HepG2 (cell line): ENCODE data around the gene ANXA9. TPM values are rescaled to one million over a fixed set of nuclear protein-coding genes. Genes with fewer than 3 reads are reported as not detected.

ENCODE experiments used
- CCDC6 ChIP-seq: sonication (generic); formaldehyde crosslinking; IDR thresholded peaks from 2 replicates; pipeline ENCODE4 v1.8.1; 2022; ENCODE audit warnings: mild to moderate bottlenecking, missing genetic modification reagents, moderate library complexity
- HDAC2 ChIP-seq: sonication (generic); formaldehyde crosslinking; IDR thresholded peaks from 2 replicates; pipeline ENCODE4 v1.4.0; 2020; ENCODE audit warnings: missing genetic modification reagents
- ISL2 ChIP-seq: sonication (generic); formaldehyde crosslinking; IDR thresholded peaks from 2 replicates; pipeline ENCODE4 v1.5.0; 2020; ENCODE audit warnings: missing genetic modification reagents
- KLF15 ChIP-seq: sonication (generic); formaldehyde crosslinking; IDR thresholded peaks from 2 replicates; pipeline ENCODE4 v1.8.1; 2023; ENCODE audit warnings: borderline replicate concordance, mild to moderate bottlenecking, inconsistent platforms, missing genetic modification reagents, mixed read lengths
- MIXL1 ChIP-seq: IDR thresholded peaks from 2 replicates; pipeline ENCODE4 v1.6.1; 2016
- SRY ChIP-seq: sonication (generic); formaldehyde crosslinking; IDR thresholded peaks from 2 replicates; pipeline ENCODE4 v1.8.0; 2022; ENCODE audit warnings: mild to moderate bottlenecking, missing genetic modification reagents
- ZFP90 ChIP-seq: sonication (generic); formaldehyde crosslinking; IDR thresholded peaks from 2 replicates; pipeline ENCODE4 v1.8.0; 2022; ENCODE audit warnings: missing genetic modification reagents, mild to moderate bottlenecking, inconsistent platforms, borderline replicate concordance
- polyA plus RNA-seq, 8 experiments: library from polyadenylated mRNA; depleted of rRNA in 3 of 8; stranded (reverse) in 7 of 8; unstranded in 1 of 8; fragments of >200 nt; fragmentation: Illumina TruSeq in 4 of 8; extraction: Trizol in 4 of 8; gene quantifications; 2 replicates each; pipeline versions ENCODE4 v1.2.1 to v1.2.3, GENCODE V29; 2011 to 2016; ENCODE audit warnings: low read depth in 4 of 8, missing spikeins in 1 of 8, mixed read lengths in 1 of 8; ENCODE audit not compliant: insufficient read depth in 1 of 8
- total RNA-seq, 5 experiments: library from RNA; depleted of rRNA; stranded (reverse); fragments of >200 nt; fragmentation: Illumina TruSeq; extraction: Trizol; gene quantifications; 2 replicates each; pipeline ENCODE4 v1.2.3, GENCODE V29; 2016; ENCODE audit warnings: low read depth in 1 of 5
- TF ChIP-seq, protein P1 (sequence below): sonication (generic); formaldehyde crosslinking; IDR thresholded peaks from 2 replicates; pipeline ENCODE4 v1.5.1; 2020; ENCODE audit warnings: missing genetic modification reagents, mild to moderate bottlenecking, borderline replicate concordance
- TF ChIP-seq, protein P2 (sequence below), 2 experiments: sonication (generic) in 1 of 2; formaldehyde crosslinking in 1 of 2; IDR thresholded peaks; 2 replicates each; pipeline versions ENCODE4 v1.4.0 to v1.6.1; 2016 to 2020; ENCODE audit warnings: borderline replicate concordance in 1 of 2, low read depth in 1 of 2, mild to moderate bottlenecking in 1 of 2, missing genetic modification reagents in 1 of 2
- TF ChIP-seq, protein P3 (sequence below), 2 experiments: fragments of 450-650 bp in 1 of 2; sonication (generic) in 1 of 2; formaldehyde crosslinking in 1 of 2; IDR thresholded peaks; 2 replicates each; pipeline versions ENCODE4 v1.6.1 to v1.8.0; 2016 to 2022; ENCODE audit warnings: antibody characterized with exemption in 1 of 2, mild to moderate bottlenecking in 1 of 2, missing genetic modification reagents in 1 of 2
- TF ChIP-seq, protein P4 (sequence below): sonication (generic); IDR thresholded peaks from 2 replicates; pipeline ENCODE4 v1.6.1; 2016; ENCODE audit warnings: low read depth, borderline replicate concordance

ANXA9 gene
- total and polyA plus RNA-seq, 2 of the 13 experiments (the other 11 are each of a cell fraction or from before 2014, with no cell fraction given): 13.3 to 23.9 TPM

DNA sequence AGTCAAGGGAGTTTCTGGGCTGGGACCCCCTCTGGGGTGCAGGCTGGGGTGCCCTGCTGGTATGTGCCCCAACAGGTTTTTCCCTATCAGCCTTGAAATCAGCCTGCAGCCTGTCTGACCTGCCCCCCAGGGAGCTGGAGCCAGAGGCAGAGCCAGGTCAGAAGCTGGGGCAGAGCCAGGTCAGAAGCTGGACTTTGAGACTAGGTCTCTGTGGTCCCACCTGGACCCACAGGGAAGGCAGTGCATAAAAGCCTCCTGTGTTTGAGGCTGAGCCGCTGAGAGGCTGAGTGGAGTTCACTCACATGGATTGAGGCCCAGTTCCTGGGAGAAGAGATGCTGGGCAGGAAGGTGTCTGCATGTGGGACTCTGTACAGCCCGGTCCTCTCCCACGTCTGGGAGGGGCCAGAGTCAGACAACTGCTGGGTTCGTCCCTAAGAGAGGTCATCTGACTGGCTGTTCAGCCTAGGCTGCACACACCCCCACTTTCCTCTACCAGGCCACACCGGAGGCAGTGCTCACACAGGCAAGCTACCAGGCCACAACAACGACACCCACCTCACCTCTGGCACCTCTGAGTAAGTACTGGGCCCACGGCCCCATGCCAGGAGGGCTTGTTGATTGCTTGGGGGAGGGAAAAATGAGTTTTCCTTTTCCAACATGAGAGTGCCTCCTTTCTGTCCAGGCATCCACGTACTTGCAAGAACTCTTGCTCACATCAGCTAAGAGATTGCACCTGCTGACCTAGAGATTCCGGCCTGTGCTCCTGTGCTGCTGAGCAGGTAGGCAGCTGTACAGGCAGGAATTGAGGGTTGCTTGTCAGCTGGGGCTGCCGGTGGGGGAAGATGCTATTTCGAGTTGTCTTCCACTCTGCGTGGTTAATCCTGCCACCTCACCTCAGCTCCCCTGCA is at the start of gene ANXA9 (continued):
- TF ChIP-seq CCDC6 (CRISPR knock-in tag): no peak; the same call in 1 of the 2 replicates
- no peak for TF ChIP-seq KLF15 (CRISPR knock-in tag)
- TF ChIP-seq, protein P1, sequence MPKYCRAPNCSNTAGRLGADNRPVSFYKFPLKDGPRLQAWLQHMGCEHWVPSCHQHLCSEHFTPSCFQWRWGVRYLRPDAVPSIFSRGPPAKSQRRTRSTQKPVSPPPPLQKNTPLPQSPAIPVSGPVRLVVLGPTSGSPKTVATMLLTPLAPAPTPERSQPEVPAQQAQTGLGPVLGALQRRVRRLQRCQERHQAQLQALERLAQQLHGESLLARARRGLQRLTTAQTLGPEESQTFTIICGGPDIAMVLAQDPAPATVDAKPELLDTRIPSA (CRISPR knock-in tag): no peak
- no peak for TF ChIP-seq MIXL1
- TF ChIP-seq, protein P2, sequence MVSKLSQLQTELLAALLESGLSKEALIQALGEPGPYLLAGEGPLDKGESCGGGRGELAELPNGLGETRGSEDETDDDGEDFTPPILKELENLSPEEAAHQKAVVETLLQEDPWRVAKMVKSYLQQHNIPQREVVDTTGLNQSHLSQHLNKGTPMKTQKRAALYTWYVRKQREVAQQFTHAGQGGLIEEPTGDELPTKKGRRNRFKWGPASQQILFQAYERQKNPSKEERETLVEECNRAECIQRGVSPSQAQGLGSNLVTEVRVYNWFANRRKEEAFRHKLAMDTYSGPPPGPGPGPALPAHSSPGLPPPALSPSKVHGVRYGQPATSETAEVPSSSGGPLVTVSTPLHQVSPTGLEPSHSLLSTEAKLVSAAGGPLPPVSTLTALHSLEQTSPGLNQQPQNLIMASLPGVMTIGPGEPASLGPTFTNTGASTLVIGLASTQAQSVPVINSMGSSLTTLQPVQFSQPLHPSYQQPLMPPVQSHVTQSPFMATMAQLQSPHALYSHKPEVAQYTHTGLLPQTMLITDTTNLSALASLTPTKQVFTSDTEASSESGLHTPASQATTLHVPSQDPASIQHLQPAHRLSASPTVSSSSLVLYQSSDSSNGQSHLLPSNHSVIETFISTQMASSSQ (IDR thresholded peaks at IDR 0.05; ENCODE audit: low read depth): 0 out of 2 replicates have a peak, but pooled peaks have one; percentile 24
- TF ChIP-seq, protein P2 (CRISPR knock-in tag; IDR thresholded peaks at IDR 0.05; ENCODE audit: borderline replicate concordance): peak; percentile 76
- 0 out of 2 replicates have a peak, but pooled peaks have one; percentile 25 for TF ChIP-seq ISL2 (CRISPR knock-in tag)
- TF ChIP-seq, protein P3, sequence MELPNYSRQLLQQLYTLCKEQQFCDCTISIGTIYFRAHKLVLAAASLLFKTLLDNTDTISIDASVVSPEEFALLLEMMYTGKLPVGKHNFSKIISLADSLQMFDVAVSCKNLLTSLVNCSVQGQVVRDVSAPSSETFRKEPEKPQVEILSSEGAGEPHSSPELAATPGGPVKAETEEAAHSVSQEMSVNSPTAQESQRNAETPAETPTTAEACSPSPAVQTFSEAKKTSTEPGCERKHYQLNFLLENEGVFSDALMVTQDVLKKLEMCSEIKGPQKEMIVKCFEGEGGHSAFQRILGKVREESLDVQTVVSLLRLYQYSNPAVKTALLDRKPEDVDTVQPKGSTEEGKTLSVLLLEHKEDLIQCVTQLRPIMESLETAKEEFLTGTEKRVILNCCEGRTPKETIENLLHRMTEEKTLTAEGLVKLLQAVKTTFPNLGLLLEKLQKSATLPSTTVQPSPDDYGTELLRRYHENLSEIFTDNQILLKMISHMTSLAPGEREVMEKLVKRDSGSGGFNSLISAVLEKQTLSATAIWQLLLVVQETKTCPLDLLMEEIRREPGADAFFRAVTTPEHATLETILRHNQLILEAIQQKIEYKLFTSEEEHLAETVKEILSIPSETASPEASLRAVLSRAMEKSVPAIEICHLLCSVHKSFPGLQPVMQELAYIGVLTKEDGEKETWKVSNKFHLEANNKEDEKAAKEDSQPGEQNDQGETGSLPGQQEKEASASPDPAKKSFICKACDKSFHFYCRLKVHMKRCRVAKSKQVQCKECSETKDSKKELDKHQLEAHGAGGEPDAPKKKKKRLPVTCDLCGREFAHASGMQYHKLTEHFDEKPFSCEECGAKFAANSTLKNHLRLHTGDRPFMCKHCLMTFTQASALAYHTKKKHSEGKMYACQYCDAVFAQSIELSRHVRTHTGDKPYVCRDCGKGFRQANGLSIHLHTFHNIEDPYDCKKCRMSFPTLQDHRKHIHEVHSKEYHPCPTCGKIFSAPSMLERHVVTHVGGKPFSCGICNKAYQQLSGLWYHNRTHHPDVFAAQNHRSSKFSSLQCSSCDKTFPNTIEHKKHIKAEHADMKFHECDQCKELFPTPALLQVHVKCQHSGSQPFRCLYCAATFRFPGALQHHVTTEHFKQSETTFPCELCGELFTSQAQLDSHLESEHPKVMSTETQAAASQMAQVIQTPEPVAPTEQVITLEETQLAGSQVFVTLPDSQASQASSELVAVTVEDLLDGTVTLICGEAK (IDR thresholded peaks at IDR 0.05): no peak
- TF ChIP-seq, protein P3 (CRISPR knock-in tag; IDR thresholded peaks at IDR 0.05): peak; percentile 82
- TF ChIP-seq, protein P4, sequence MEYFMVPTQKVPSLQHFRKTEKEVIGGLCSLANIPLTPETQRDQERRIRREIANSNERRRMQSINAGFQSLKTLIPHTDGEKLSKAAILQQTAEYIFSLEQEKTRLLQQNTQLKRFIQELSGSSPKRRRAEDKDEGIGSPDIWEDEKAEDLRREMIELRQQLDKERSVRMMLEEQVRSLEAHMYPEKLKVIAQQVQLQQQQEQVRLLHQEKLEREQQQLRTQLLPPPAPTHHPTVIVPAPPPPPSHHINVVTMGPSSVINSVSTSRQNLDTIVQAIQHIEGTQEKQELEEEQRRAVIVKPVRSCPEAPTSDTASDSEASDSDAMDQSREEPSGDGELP: peak; percentile 72; the same call in 1 of the 2 replicates
- no peak for TF ChIP-seq SRY (CRISPR knock-in tag)
- no peak; the same call in 1 of the 2 replicates for TF ChIP-seq ZFP90 (CRISPR knock-in tag)
- peak; percentile 76; the same call in 1 of the 2 replicates for TF ChIP-seq HDAC2 (CRISPR knock-in tag)
